ENCODE data around the gene TNNI3K. TPM values are rescaled to one million over a fixed set of nuclear protein-coding genes. Genes with fewer than 3 reads are reported as not detected.

The TNNI3K gene
- polyA plus RNA-seq, 1 donor from 2014 or later, result 3.5 TPM

GRCh38 chr1:74425676-74426075, 190.5 kb downstream of the TNNI3K start:
- Histone ChIP-seq H3K9me2 (ENCODE audit: insufficient read depth, low read length) (no peaks in the 10 kb centered on the region), H3K4me3 (ENCODE audit: low read length) (no peak overlapping the region), H3K79me2 (replicated peaks; ENCODE audit: insufficient read depth, low read length) (no peaks in the 10 kb centered on the region), H3K27ac (ENCODE audit: low read length) (no peak overlapping the region), H4K20me1 (ENCODE audit: insufficient read depth) (no peaks in the 10 kb centered on the region), H3K27me3 (ENCODE audit: insufficient read depth, low read depth, low read length) (no peaks in the 10 kb centered on the region), H3K4me2 (ENCODE audit: low read length) (no peak overlapping the region), H3K9ac (ENCODE audit: low read length) (no peak overlapping the region), H3F3A (ENCODE audit: insufficient read depth, low read length, poor library complexity, severe bottlenecking) (no peaks in the 10 kb centered on the region), H3K36me3 (ENCODE audit: insufficient read depth, low read length) (no peaks in the 10 kb centered on the region), H2AFZ (ENCODE audit: low read depth, low read length) (no peak overlapping the region), H3K9me3 (ENCODE audit: low read length) (no peaks in the 10 kb centered on the region)
- TF ChIP-seq TAF1 (IDR thresholded peaks at IDR 0.05; ENCODE audit: low read depth) (no peak), POLR2AphosphoS5 (IDR thresholded peaks at IDR 0.05) (no peak), CTCF (IDR thresholded peaks at IDR 0.05; ENCODE audit: poor library complexity, severe bottlenecking) (no peak), EZH2 (IDR thresholded peaks at IDR 0.05; ENCODE audit: borderline replicate concordance, insufficient read depth, low read length, poor library complexity, severe bottlenecking) (no peak), REST (IDR thresholded peaks at IDR 0.05; ENCODE audit: borderline replicate concordance) (no peak), SMC3 (conservative IDR thresholded peaks at IDR 0.05; ENCODE audit: poor library complexity) (no peak), RAD21 (conservative IDR thresholded peaks at IDR 0.05) (no peak), MXI1 (conservative IDR thresholded peaks at IDR 0.05; ENCODE audit: poor library complexity, severe bottlenecking) (no peak), EP300 (conservative IDR thresholded peaks at IDR 0.05; ENCODE audit: poor library complexity, severe bottlenecking) (no peak)

- no peaks in the 10 kb centered on the region for H3K36me3 ChIP-seq (ENCODE audit: insufficient read depth, low read length)
- no peaks in the 10 kb centered on the region for H3K27me3 ChIP-seq (ENCODE audit: insufficient read depth, low read depth, low read length)
- no peak overlapping the region for H3K4me3 ChIP-seq (ENCODE audit: low read length)
- no peak overlapping the region for H3K27ac ChIP-seq (ENCODE audit: low read length)
- no peak overlapping the region for H3K4me2 ChIP-seq (ENCODE audit: low read length)
- no peak overlapping the region for H2AFZ ChIP-seq (ENCODE audit: low read depth, low read length)
- no peaks in the 10 kb centered on the region for H4K20me1 ChIP-seq (ENCODE audit: insufficient read depth)
- H3K9me3 ChIP-seq (ENCODE audit: low read length), result no peaks in the 10 kb centered on the region
- H3F3A ChIP-seq (ENCODE audit: insufficient read depth, low read length, poor library complexity, severe bottlenecking), result no peaks in the 10 kb centered on the region
- no peaks in the 10 kb centered on the region for H3K9me2 ChIP-seq (ENCODE audit: insufficient read depth, low read length)
- no peak overlapping the region for H3K9ac ChIP-seq (ENCODE audit: low read length)
- TF ChIP-seq EP300 (conservative IDR thresholded peaks at IDR 0.05; ENCODE audit: poor library complexity, severe bottlenecking), result no peak
- TF ChIP-seq SMC3 (conservative IDR thresholded peaks at IDR 0.05; ENCODE audit: poor library complexity), result no peak
- no peak for TF ChIP-seq CTCF (IDR thresholded peaks at IDR 0.05; ENCODE audit: poor library complexity, severe bottlenecking)
- TF ChIP-seq POLR2AphosphoS5 (IDR thresholded peaks at IDR 0.05), result no peak
- no peak for TF ChIP-seq TAF1 (IDR thresholded peaks at IDR 0.05; ENCODE audit: low read depth)
- TF ChIP-seq REST (IDR thresholded peaks at IDR 0.05; ENCODE audit: borderline replicate concordance), result no peak
- no peak for TF ChIP-seq RAD21 (conservative IDR thresholded peaks at IDR 0.05)
- no peak for TF ChIP-seq MXI1 (conservative IDR thresholded peaks at IDR 0.05; ENCODE audit: poor library complexity, severe bottlenecking)
- TF ChIP-seq EZH2 (IDR thresholded peaks at IDR 0.05; ENCODE audit: borderline replicate concordance, insufficient read depth, low read length, poor library complexity, severe bottlenecking), result no peak
- H3K79me2 ChIP-seq (replicated peaks; ENCODE audit: insufficient read depth, low read length), result no peaks in the 10 kb centered on the region
Measured at GRCh38 chr1:74426208-74426937, 191.2 kb downstream of the TNNI3K start.

All from neural cell (in vitro differentiated cells).